ENCODE results near the gene LRRC74A. TPM values are rescaled to one million over a fixed set of nuclear protein-coding genes. Genes with fewer than 3 reads are reported as not detected.

The LRRC74A gene
- total RNA-seq, 2 donors from 2014 or later: not detected

DNA sequence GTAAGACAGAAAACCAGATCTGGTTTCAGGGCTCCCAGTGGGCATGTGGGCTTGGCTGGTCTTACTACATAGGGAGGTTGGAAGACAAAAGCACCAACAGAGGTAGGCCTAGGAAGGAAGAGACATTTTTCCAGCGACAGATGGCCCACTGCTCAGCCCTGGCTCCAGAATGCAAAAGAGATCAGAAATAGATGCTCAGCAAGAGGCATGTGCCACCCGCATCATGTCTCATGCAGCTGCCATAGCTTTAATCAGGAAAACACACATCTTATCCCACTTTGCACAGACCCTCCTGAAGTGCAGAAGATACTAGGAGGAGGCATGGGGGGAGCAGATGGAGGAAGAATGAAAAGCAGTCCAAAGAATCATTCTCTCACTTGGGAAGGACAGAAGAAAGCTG lies 39.6 kb upstream of the LRRC74A start:
- peak overlapping the region; percentile 58 for H3K27ac Mint-ChIP-seq
- no peak overlapping the region for H3K4me3 Mint-ChIP-seq
- H3K4me1 Mint-ChIP-seq: peaks cover 22% of the 10 kb centered on the region
- no peaks in the 10 kb centered on the region for H3K9me3 Mint-ChIP-seq
- H3K27me3 Mint-ChIP-seq: no peaks in the 10 kb centered on the region
- H3K36me3 Mint-ChIP-seq (ENCODE audit: low read depth): peaks cover 61% of the 10 kb centered on the region
- no peak for ATAC-seq (replicated peaks)

DNA sequence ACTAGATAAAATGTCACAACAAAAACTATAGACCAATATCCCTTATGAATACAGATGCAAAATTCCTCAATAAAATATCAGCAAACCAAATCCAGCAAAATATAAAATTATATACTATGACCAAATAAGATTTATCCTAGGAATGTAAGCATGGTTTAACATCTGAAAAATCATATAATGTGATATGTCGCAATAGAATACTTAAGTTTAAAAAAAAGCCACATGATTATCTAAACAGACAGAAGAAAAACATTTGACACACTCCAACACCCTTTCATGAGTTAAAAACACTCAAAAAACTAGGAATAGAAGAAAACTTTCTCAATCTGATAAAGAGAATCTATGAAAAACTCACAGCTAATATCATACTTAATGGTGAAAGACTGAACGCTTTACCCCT lies 33.8 kb upstream of the LRRC74A start:
- Mint-ChIP-seq H3K27me3 (no peaks in the 10 kb centered on the region), H3K9me3 (no peaks in the 10 kb centered on the region), H3K4me3 (no peak overlapping the region), H3K27ac (no peak overlapping the region), H3K4me1 (no peaks in the 10 kb centered on the region), H3K36me3 (ENCODE audit: low read depth) (peaks cover 95% of the 10 kb centered on the region)
- no peak for ATAC-seq (replicated peaks)

DNA sequence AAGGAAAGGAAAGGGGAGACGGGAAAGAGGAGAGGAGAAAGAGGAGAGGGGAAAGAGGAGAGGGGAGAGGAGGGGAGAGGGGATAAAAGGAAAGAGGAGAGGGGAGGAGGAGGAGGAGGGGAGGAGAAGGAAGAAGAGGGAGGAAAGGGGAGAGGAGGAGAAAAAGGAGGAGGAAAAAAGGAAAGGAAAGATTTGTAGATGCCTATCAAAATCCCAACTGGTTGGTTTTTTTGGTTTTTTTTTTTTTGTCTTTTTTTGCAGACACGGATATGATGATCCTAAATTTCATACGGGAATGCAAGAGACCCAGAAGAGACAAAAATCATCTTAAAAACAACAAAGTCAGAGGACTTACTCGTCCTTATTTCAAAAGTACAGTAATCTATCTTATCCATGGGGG lies 32.9 kb upstream of the LRRC74A start:
- Mint-ChIP-seq H3K4me3 (no peak overlapping the region), H3K9me3 (no peaks in the 10 kb centered on the region), H3K4me1 (no peaks in the 10 kb centered on the region), H3K27me3 (no peaks in the 10 kb centered on the region), H3K27ac (no peak overlapping the region), H3K36me3 (ENCODE audit: low read depth) (peaks cover 95% of the 10 kb centered on the region)
- ATAC-seq (replicated peaks): no peak

DNA sequence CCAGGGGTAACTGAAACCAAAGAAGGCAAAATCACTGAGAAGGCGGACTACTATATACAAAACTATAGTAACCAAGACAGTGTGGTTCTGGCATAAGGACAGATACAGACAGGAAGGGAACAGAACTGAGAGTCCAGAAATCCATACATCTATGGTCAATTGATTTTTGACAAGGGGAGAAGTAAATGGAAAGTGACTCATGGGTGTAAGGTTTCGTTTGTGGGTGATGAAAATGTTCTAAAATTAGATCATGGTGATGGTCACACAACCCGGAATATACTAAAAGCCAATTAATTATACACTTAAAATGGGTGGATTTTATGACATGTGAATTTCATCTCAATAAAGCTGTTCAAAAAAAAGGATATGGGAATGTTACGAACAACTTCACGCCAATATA lies 32.3 kb upstream of the LRRC74A start:
- Mint-ChIP-seq H3K27ac (no peak overlapping the region), H3K27me3 (no peaks in the 10 kb centered on the region), H3K4me3 (no peak overlapping the region), H3K36me3 (ENCODE audit: low read depth) (peaks cover 95% of the 10 kb centered on the region), H3K9me3 (no peaks in the 10 kb centered on the region), H3K4me1 (no peaks in the 10 kb centered on the region)
- ATAC-seq (replicated peaks): no peak

DNA sequence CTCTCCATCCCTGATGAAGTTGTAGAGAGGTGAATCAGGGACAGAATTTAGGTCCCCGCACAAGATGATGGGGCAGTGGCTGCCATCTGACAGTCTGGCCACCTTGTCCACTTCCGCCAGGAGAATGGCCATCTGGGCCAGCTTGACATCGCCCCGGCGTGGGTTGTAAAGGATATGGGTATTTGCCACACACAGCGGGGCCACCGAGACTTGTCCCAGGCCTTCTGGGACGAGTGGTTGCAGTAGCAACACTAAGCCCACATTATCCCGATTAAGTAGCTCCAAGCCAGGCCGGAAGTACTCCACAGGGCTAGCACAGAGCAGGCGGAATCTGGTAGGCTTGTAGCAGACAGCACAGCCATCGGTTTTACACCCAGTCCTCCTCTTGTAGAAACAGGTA lies 19.8 kb upstream of the LRRC74A start:
- no peak overlapping the region for H3K27ac Mint-ChIP-seq
- no peak for ATAC-seq (replicated peaks)
- no peaks in the 10 kb centered on the region for H3K9me3 Mint-ChIP-seq
- no peaks in the 10 kb centered on the region for H3K27me3 Mint-ChIP-seq
- H3K4me3 Mint-ChIP-seq: no peak overlapping the region
- peaks cover 72% of the 10 kb centered on the region for H3K36me3 Mint-ChIP-seq (ENCODE audit: low read depth)
- H3K4me1 Mint-ChIP-seq: peaks cover 10% of the 10 kb centered on the region

DNA sequence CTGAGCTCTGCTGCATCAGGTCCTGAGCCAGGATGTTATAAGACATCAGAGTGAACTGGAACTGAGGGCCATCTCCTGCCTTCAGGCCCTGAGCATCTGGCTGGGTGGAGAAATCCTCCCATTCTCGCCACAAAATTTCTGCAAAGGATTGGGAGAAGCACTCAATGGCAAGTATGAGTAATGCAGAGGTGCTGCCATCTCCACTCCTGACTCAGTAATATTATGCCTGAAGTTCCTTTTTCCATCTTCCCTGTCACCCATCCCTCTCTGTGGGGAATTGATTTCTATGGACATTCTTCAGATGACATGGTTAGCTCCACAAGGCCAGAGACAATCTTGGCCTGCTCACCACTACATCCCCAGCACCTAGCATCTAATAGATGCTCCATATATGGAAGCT lies 18.2 kb upstream of the LRRC74A start:
- Mint-ChIP-seq H3K27me3 (no peaks in the 10 kb centered on the region), H3K36me3 (ENCODE audit: low read depth) (peaks cover 59% of the 10 kb centered on the region), H3K4me1 (peaks cover 14% of the 10 kb centered on the region), H3K27ac (no peak overlapping the region), H3K4me3 (no peak overlapping the region), H3K9me3 (no peaks in the 10 kb centered on the region)
- ATAC-seq (replicated peaks): no peak

DNA sequence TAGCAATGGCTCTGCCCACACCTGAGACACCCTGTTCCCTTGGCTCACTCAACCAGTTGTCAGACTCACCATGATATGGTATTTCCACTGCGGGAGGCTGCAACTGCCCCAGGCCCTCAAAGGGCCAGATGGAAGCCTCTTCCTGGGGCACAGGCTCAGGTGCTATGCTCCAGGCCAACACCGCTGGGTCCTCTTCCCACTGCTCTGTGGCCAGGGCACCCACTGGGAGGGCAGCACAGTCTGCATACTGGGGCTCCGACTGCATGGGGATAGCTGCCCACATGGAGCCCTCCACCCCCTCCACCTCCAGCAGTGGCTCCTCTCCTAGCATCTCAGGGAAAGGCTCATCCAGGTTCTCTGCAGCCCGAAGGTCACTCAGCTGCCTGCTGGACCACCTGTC lies 17.2 kb upstream of the LRRC74A start:
- Mint-ChIP-seq H3K36me3 (ENCODE audit: low read depth) (peaks cover 51% of the 10 kb centered on the region), H3K4me1 (peaks cover 17% of the 10 kb centered on the region), H3K9me3 (no peaks in the 10 kb centered on the region), H3K27me3 (no peaks in the 10 kb centered on the region), H3K27ac (peak overlapping the region; percentile 27), H3K4me3 (no peak overlapping the region)
- no peak for ATAC-seq (replicated peaks)

DNA sequence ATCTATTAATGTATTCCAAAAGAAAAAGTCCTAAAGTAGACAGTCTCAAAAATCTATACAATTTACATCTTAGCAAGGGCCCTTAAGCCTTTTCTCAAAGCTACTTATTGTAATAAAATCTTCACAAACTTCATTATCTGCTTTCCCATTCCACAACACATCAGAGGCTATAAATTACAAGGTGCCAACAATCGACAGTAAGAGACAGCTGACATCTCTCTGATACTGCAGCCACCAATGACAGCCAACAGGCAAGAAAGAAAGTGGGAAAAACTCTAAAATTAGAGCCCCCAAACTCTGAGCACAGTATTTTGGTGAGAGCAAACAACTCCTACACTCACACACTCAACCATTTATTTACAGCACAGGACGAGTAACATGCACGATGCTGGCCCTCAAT lies 15.7 kb upstream of the LRRC74A start:
- Mint-ChIP-seq H3K27me3 (no peaks in the 10 kb centered on the region), H3K27ac (peak overlapping the region; percentile 95), H3K4me1 (peaks cover 17% of the 10 kb centered on the region), H3K4me3 (peak overlapping the region; percentile 98), H3K9me3 (no peaks in the 10 kb centered on the region), H3K36me3 (ENCODE audit: low read depth) (peaks cover 41% of the 10 kb centered on the region)
- ATAC-seq (replicated peaks): no peak

DNA sequence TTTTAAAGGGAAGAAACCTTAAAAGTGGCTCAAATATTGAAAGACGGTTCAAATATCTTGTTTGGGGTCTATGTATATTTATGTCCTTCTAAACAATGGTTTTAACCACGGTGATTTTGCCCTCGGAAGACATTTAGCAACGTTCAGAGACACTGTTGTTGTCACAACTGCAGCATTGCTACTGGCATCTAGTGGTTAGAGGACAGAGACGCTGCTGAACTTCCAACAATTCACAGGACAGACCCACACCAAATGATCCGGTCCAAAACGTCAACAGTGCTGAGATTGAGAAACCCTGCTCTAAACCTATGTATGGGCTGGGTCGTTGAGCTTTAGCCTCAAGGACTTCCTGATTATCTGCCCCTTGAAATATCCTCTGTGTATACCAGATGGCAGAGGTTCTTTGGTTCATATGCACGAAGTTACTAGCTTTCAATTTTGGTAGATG lies 15.2 kb upstream of the LRRC74A start:
- Mint-ChIP-seq H3K36me3 (ENCODE audit: low read depth) (peaks cover 37% of the 10 kb centered on the region), H3K4me3 (peak overlapping the region; percentile 98), H3K4me1 (peaks cover 17% of the 10 kb centered on the region), H3K9me3 (no peaks in the 10 kb centered on the region), H3K27me3 (no peaks in the 10 kb centered on the region), H3K27ac (peak overlapping the region; percentile 95)
- peak; percentile 15 for ATAC-seq (replicated peaks)

DNA sequence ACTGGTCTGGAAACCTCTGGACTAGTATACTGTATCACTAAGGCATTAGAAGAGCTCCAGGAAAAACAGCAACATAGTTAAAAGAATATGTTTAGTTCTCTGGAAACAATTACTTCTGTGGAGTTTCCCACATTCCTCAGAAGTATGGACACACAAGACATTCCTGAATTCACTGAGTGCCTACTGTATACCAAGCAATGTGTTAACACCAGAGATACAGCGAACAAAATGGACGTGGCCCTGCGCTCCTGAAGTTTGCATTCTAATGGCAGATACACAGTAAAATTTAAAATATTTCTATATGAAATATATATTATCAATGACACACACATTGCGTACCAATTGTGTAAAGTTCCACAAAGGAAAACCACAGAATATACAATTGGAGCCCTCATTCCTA lies 14.6 kb upstream of the LRRC74A start:
- Mint-ChIP-seq H3K4me1 (peaks cover 17% of the 10 kb centered on the region), H3K9me3 (no peaks in the 10 kb centered on the region), H3K27ac (peak overlapping the region; percentile 95), H3K4me3 (peak overlapping the region; percentile 98), H3K36me3 (ENCODE audit: low read depth) (peaks cover 31% of the 10 kb centered on the region), H3K27me3 (no peaks in the 10 kb centered on the region)
- ATAC-seq (replicated peaks): no peak

DNA sequence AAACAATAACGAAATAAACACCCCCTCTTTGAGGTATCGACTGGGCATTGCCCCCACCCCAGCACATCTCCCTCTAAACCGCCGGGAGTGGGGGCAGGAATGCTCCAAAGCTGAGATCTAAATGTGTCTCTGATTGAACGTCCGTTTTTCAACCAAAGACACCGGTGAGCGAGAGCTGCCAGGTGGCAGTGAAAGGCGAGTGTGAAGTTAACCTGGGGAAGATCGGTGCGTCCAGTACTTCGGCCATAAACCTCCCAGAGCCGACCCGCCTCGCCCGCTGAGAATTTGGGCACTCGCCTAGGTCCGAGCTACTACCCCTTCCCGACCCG lies 14.2 kb upstream of the LRRC74A start:
- peaks cover 14% of the 10 kb centered on the region for H3K4me1 Mint-ChIP-seq
- peak overlapping the region; percentile 98 for H3K4me3 Mint-ChIP-seq
- peaks cover 26% of the 10 kb centered on the region for H3K36me3 Mint-ChIP-seq (ENCODE audit: low read depth)
- ATAC-seq (replicated peaks): peak; percentile 8
- H3K27ac Mint-ChIP-seq: peak overlapping the region; percentile 95
- H3K9me3 Mint-ChIP-seq: no peaks in the 10 kb centered on the region
- H3K27me3 Mint-ChIP-seq: no peaks in the 10 kb centered on the region

DNA sequence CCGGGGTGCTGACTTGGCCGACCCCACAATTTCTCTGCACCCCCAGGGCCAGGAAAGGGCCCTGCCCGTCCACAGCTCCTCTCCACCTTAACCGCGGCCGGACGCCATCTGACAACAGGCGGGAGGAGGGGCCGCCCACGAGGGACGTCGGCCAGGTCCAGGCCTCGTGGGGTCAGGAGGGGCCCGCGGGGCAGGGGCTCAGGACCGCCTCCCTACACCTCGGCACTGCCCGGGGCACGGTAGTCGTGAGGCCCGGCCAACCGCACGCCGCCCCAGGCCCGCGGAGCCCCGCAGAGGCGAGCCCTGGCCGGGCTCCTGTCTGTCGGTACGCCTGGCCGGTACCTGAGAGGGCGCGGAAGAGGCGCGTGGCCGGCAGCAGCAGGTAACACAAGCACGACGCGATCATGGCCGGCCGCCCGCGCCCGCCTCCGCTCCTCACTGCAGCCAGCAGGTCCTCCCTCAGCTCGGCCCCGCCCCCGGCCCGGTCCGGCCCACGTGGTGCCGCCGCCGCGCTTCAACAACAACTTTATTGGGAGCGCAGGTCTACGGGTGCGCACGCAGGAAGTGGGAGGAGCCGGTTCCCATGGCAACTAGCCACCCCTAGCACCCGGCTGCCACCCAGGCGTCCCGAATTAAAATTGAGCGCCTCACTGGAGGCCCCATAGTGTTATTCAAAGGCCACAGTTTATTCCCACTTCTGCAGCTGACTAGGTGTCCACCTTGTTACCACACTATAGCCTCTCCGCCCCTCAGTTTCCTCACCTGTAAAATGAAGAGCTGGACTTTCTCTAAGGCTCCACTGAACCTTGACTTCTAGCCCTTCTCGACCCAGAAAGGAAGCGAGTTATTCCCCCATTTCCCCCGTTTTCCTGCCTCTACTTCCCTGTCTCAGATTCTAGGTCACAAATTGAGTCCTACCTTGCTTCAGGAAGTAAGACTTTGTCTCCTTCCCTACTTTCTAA lies 13.5 kb upstream of the LRRC74A start, which contains the start of gene ANGEL1:
Gene ANGEL1 (minus strand): TSS at position 461 of the 962 bp plus-strand sequence. CDS start 55 bp downstream, at position 406.
- Mint-ChIP-seq H3K9me3 (no peaks in the 10 kb centered on the region), H3K36me3 (ENCODE audit: low read depth) (peaks cover 19% of the 10 kb centered on the region), H3K27ac (peak within 1 kb of the TSS; percentile 95), H3K4me1 (peaks cover 12% of the 10 kb centered on the region), H3K27me3 (no peaks in the 10 kb centered on the region), H3K4me3 (peak within 1 kb of the TSS; percentile 98)
- ATAC-seq (replicated peaks): peak; percentile 91

DNA sequence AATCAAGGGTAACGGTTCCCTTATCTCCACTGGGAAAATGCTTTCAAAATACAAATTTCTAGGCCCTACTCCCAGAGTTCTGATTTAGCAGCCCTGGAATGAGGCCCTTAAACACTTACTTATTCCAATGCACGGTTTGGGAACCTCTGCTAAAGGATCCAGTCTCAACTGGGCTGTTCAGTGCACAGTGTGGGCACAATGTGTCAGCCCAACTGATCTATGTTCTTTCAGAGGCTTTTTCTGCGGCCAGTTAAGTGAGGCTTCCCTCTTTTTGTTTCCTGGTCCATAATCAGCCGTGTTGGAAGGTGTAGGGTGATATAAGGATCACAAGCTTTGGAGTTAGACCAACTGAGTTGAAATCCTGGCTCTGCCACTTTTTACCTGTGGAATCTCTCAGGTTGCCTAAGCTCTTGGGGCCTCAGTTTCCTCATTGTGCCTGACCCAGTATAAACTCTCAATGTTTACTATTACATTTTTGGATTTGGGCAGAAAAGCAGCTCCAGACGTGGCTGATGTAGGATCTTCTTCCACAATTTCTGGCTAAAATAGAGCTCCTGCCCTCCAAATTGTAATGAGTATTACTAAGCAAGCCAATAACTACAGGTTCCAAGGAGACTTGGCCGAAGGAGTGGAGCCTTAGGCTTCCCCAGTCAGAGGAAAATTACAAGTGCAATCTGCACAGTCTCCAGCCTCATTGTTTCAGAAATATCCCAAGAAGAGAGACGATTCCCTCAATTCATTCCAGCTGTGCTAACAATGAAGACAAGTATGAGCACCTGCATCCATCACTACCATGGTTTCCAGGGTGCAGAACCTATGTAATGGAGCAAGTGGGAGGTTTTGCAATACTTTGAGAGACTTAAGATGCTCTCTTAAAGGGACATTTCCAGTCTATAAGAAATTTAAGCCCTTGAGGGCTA lies 11.2 kb upstream of the LRRC74A start:
- H3K9me3 Mint-ChIP-seq: no peaks in the 10 kb centered on the region
- H3K36me3 Mint-ChIP-seq (ENCODE audit: low read depth): peaks cover 5% of the 10 kb centered on the region
- no peak for ATAC-seq (replicated peaks)
- H3K4me3 Mint-ChIP-seq: no peak overlapping the region
- no peak overlapping the region for H3K27ac Mint-ChIP-seq
- no peaks in the 10 kb centered on the region for H3K27me3 Mint-ChIP-seq
- peaks cover 7% of the 10 kb centered on the region for H3K4me1 Mint-ChIP-seq

DNA sequence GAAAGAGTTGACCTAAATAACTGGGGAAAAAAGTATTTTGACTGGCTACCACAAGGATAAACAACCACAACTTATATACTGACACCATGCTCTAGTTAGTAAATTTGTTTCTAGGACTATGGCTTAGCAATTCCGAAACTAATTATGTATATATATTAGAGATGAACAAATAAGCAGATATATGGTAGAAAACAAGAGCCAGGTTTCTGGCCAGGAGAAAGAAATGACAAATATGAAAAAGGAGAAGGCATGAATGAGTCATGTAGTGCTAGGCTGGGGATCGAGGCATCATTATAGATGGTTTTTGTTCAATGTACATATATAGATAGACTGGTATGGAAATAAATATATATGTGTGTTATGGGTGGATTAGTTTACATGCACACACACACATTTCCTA lies 5.5 kb upstream of the LRRC74A start:
- H3K36me3 Mint-ChIP-seq (ENCODE audit: low read depth): no peaks in the 10 kb centered on the region
- H3K4me3 Mint-ChIP-seq: no peak overlapping the region
- peaks cover 6% of the 10 kb centered on the region for H3K27me3 Mint-ChIP-seq
- no peak overlapping the region for H3K27ac Mint-ChIP-seq
- ATAC-seq (replicated peaks): peak; percentile 62
- no peaks in the 10 kb centered on the region for H3K4me1 Mint-ChIP-seq
- no peaks in the 10 kb centered on the region for H3K9me3 Mint-ChIP-seq

Measured in activated T-helper 17 cell treated with anti-CD3 and anti-CD28 coated beads, Interleukin-2, amount 50 U/mL, for 72 hours (primary cell).